Esophagus squamous epithelium (tissue), 5 donors: ENCODE results near the gene ADGRG1. TPM values are rescaled to one million over a fixed set of nuclear protein-coding genes. Genes with fewer than 3 reads are reported as not detected.

Experiments used
- DNase-seq: peaks from one replicate; lab custom pipeline; 2025; lab: John Stamatoyannopoulos, UW
- H3K27ac ChIP-seq, 4 donors: fragments of 200-600 bp; sonication (generic); one replicate each; pipeline ENCODE4 v1.5.1; 2016 to 2019; ENCODE audit warnings: mild to moderate bottlenecking in 1 of 4
- H3K27me3 ChIP-seq, 4 donors: fragments of 200-600 bp; sonication (generic); 1 replicate in 3 of 4; 2 replicates in 1 of 4; pipeline versions ENCODE4 v1.5.1 to v1.6.0; 2017 to 2021; ENCODE audit warnings: antibody characterized with exemption in 1 of 4
- H3K36me3 ChIP-seq, 3 donors: fragments of 200-600 bp; sonication (generic); one replicate each; pipeline ENCODE4 v1.5.1; 2016 to 2019
- H3K4me1 ChIP-seq, 3 donors: fragments of 200-600 bp; sonication (generic); one replicate each; pipeline ENCODE4 v1.5.1; 2017 to 2019
- H3K4me3 ChIP-seq, 4 donors: fragments of 200-600 bp; sonication (generic); 1 replicate in 3 of 4; 2 replicates in 1 of 4; pipeline ENCODE4 v1.5.1; 2016 to 2019; ENCODE audit warnings: mild to moderate bottlenecking in 2 of 4, moderate library complexity in 1 of 4
- H3K9me3 ChIP-seq, 3 donors: fragments of 200-600 bp; sonication (generic); one replicate each; pipeline ENCODE4 v1.5.1; 2016 to 2019
- CTCF ChIP-seq, 6 experiments: fragments of 450-650 bp in 4 of 6; fragments of 200-600 bp in 2 of 6; sonication (generic) in 2 of 6; IDR thresholded peaks; one replicate each; pipeline ENCODE4 v1.5.1; 2016 to 2019; ENCODE audit warnings: antibody characterized with exemption in 6 of 6, mild to moderate bottlenecking in 4 of 6, moderate library complexity in 4 of 6
- POLR2A ChIP-seq, 4 donors: fragments of 450-650 bp; IDR thresholded peaks; one replicate each; pipeline ENCODE4 v1.6.1; 2017; ENCODE audit warnings: antibody characterized with exemption in 4 of 4, mild to moderate bottlenecking in 4 of 4, moderate library complexity in 3 of 4
- WGBS, 2 donors: methylation state at CpG; one replicate each; pipeline ENCODE4 v1.1.5; 2018; 5-methylcytosine and 5-hydroxymethylcytosine counted together
- intact Hi-C: fragments of 100-400 bp; cut with DNase I; formaldehyde crosslinking; loops from one replicate; pipeline ENCODE4 v1.15.0; 2022
- total RNA-seq, 4 donors: library from RNA; depleted of rRNA; stranded (reverse); fragments of >200 nt; gene quantifications; one replicate each; pipeline ENCODE4 v1.1.0, GENCODE V29; 2016
- donor health status: DM: yes; HTN: yes; CAD: no.

ADGRG1 gene
- 10 to 100 TPM; 37.0 to 65.5 (median 42.1) TPM for total RNA-seq

GRCh38 chr16:57628008-57628781 is at the start of gene ADGRG1:
ADGRG1 (plus strand) TSS chr16:57628630; CDS start chr16:57650288, 21,658 bp downstream.
- whole genome bisulfite sequencing, 2 donors = 10 to 16% methylated on average over 12 to 14 of the region's 32 CpGs
- H3K4me1 ChIP-seq = peaks cover 22 to 88% (median 28%) of the 10 kb centered on the region in 3 donors

GRCh38 chr16:57579361-57579665 is 49.1 kb upstream of the ADGRG1 start:
- Histone ChIP-seq H3K27me3 (peaks cover 0 to 25% (median 0%) of the 10 kb centered on the region in 4 donors), H3K36me3 (no peaks in the 10 kb centered on the region), H3K27ac (no peak overlapping the region), H3K4me1 (peaks cover 0 to 7% (median 3%) of the 10 kb centered on the region in 3 donors), H3K9me3 (no peaks in the 10 kb centered on the region), H3K4me3 (no peak overlapping the region)
- DNase-seq = no peak
- 31% methylated on average over 2 of the region's 2 CpGs for WGBS, 2 donors
- TF ChIP-seq POLR2A (IDR thresholded peaks at IDR 0.05) (no peak), CTCF (IDR thresholded peaks at IDR 0.05) (no peak)
- intact Hi-C loops = no loop called here

More at GRCh38 chr16:57628008-57628781, at the start of gene ADGRG1:
- peak; percentile 22 for DNase-seq
- H3K27ac ChIP-seq = peak within 1 kb of the TSS; percentile 74 to 83 (median 76)
- H3K27me3 ChIP-seq = peaks cover 0 to 6% (median 0%) of the 10 kb centered on the region in 4 donors
- TF ChIP-seq POLR2A (IDR thresholded peaks at IDR 0.05) = peak in 2 of 4 donors; percentile 36 to 69
- TF ChIP-seq CTCF (IDR thresholded peaks at IDR 0.05) = peak in 2 of 6 experiments; percentile 10 to 37
- no peaks in the 10 kb centered on the region for H3K9me3 ChIP-seq
- intact Hi-C loops = no loop called here
- H3K36me3 ChIP-seq = no peaks in the 10 kb centered on the region
- H3K4me3 ChIP-seq = peak within 1 kb of the TSS; percentile 2 to 60 (median 36)

GRCh38 chr16:57585051-57585687 is 43.3 kb upstream of the ADGRG1 start:
- H3K4me3 ChIP-seq = no peak overlapping the region
- 44 to 48% methylated on average over 3 of the region's 3 CpGs for WGBS, 2 donors

GRCh38 chr16:57588831-57589230 is 39.6 kb upstream of the ADGRG1 start:
- TF ChIP-seq CTCF (IDR thresholded peaks at IDR 0.05) = no peak
- no peak for TF ChIP-seq POLR2A (IDR thresholded peaks at IDR 0.05)
- H3K27me3 ChIP-seq = peaks cover 0 to 21% (median 0%) of the 10 kb centered on the region in 4 donors
- intact Hi-C loops = loop anchor here (10.0 kb wide), 1 partner anchor 166 kb away; no protein-coding TSS in a partner anchor
- 49 to 77% methylated on average over 6 of the region's 7 CpGs for WGBS, 2 donors
- no peak for DNase-seq
- H3K27ac ChIP-seq = no peak overlapping the region
- no peak overlapping the region for H3K4me3 ChIP-seq
- H3K9me3 ChIP-seq = no peaks in the 10 kb centered on the region
- H3K4me1 ChIP-seq = peaks cover 9 to 31% (median 10%) of the 10 kb centered on the region in 3 donors
- H3K36me3 ChIP-seq = no peaks in the 10 kb centered on the region

More at GRCh38 chr16:57585051-57585687, 43.3 kb upstream of the ADGRG1 start:
- peaks cover 0 to 18% (median 0%) of the 10 kb centered on the region in 4 donors for H3K27me3 ChIP-seq
- intact Hi-C loops = loop anchor here (10.0 kb wide), 1 partner anchor 170 kb away; no protein-coding TSS in a partner anchor
- no peaks in the 10 kb centered on the region for H3K36me3 ChIP-seq
- no peak overlapping the region for H3K27ac ChIP-seq
- DNase-seq = no peak
- H3K4me1 ChIP-seq = peaks cover 0 to 2% (median 0%) of the 10 kb centered on the region in 3 donors
- no peaks in the 10 kb centered on the region for H3K9me3 ChIP-seq
- TF ChIP-seq CTCF (IDR thresholded peaks at IDR 0.05) = no peak
- no peak for TF ChIP-seq POLR2A (IDR thresholded peaks at IDR 0.05)
